ENCODE data around the gene RBFOX2.

The RBFOX2 gene

DNA sequence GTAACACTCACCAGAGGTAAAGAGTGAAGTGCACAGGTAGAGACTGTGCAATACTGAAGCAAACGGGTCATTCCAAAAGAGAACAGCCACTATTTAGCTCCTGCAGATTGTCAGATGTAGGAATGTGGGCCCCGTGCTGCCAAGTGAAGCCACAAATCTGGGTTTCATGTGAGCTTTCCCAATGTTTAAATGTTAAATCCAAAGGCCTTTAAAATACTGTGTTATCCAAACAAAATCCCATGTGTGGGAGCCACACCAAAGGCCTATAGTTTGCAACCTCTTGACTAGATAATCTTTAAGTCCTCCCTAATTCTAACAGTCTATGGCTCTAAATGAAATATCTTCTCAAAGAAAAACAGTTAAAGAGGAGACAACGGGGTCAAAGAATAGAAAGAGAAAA, 43.3 kb downstream of the RBFOX2 start:
- no peak overlapping the region for H3K9ac ChIP-seq (ENCODE audit: low read depth in 1 of 2, low read length in 2 of 2)
- H3K36me3 ChIP-seq (ENCODE audit: control insufficient read depth in 1 of 2, insufficient read depth in 2 of 2, low read length in 2 of 2) = no peaks in the 10 kb centered on the region
- H3K27me3 ChIP-seq (ENCODE audit: control insufficient read depth in 1 of 2, insufficient read depth in 2 of 2, low read length in 2 of 2) = no peaks in the 10 kb centered on the region
- H3K27ac ChIP-seq (ENCODE audit: low read depth, low read length) = no peak overlapping the region
- no peak overlapping the region for H3K4me3 ChIP-seq (ENCODE audit: low read depth in 1 of 2, low read length in 2 of 2)
- peaks cover 6 to 30% of the 10 kb centered on the region in 2 donors for H3K4me1 ChIP-seq (ENCODE audit: control insufficient read depth in 1 of 2, insufficient read depth in 2 of 2, low read length in 2 of 2)
- H3K9me3 ChIP-seq (ENCODE audit: control insufficient read depth in 1 of 2, low read length in 2 of 2) = no peaks in the 10 kb centered on the region

DNA sequence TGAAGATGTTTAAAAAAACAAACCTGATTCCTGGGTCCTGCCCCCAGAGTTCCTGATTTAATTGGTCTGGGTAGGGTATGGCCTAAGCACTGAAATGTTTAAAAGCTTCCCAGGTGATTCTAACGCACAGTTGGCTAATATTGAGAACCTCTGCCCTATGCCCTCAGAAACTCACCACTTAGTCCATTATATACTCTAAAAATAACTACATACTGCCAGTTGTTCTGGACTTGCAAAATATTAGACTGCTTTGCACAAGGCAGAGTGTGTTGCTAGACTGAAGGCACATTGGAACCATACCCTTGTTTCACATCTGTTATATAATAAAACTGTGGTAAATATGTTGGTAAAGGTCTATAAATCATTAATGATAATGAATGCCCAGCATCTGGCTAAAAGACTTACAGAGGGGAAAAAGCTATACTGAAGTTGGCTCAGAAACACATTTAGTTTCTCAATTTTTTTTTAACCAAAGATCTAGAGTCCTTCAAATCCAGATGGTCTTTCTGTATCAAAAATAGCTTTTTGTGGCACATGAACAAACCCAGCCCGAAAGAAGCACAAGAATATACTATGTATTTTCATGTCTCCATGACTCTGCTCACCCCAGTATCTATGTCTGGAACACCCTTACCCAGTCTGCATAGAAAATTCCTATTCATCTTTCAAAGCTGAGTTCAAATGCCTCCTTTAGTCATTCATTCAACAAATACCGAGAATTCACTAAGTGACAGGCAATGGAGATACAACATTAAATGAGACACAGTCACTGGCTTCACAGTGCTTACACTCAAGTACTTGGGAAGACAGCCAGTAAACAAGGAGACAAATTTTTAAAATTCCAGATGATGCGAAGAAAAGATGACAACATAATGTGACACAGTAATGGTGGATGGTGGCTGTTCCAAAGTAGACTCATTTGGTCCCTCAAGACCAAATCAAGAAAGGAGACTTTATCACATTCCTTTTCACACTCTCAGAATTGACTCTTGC, 44.1 kb downstream of the RBFOX2 start:
- no peak overlapping the region for H3K4me3 ChIP-seq (ENCODE audit: low read depth in 1 of 2, low read length in 2 of 2)
- peaks cover 6 to 30% of the 10 kb centered on the region in 2 donors for H3K4me1 ChIP-seq (ENCODE audit: control insufficient read depth in 1 of 2, insufficient read depth in 2 of 2, low read length in 2 of 2)
- H3K9ac ChIP-seq (ENCODE audit: low read depth in 1 of 2, low read length in 2 of 2) = no peak overlapping the region
- no peak overlapping the region for H3K27ac ChIP-seq (ENCODE audit: low read depth, low read length)
- no peaks in the 10 kb centered on the region for H3K27me3 ChIP-seq (ENCODE audit: control insufficient read depth in 1 of 2, insufficient read depth in 2 of 2, low read length in 2 of 2)
- H3K36me3 ChIP-seq (ENCODE audit: control insufficient read depth in 1 of 2, insufficient read depth in 2 of 2, low read length in 2 of 2) = no peaks in the 10 kb centered on the region
- no peaks in the 10 kb centered on the region for H3K9me3 ChIP-seq (ENCODE audit: control insufficient read depth in 1 of 2, low read length in 2 of 2)

DNA sequence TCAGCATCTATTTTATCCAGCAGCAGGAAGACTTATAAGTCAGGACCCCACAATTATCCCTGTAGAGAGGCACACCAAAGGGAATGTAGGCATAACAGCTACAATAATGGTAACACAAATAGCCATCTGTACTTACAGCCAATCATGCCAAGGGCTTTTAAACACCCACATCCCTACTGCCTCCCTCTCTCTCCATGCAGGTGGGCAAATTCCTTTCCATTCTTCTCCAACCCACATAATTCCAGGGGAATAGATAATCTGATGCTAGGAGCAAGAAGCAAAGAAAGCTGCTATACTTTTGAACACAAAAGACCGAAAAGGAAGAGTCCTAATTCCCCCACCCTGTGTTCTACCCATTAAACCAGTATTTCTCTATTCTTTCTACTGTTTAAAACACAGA, 46.7 kb downstream of the RBFOX2 start:
- H3K36me3 ChIP-seq (ENCODE audit: control insufficient read depth in 1 of 2, insufficient read depth in 2 of 2, low read length in 2 of 2) = no peaks in the 10 kb centered on the region
- no peak overlapping the region for H3K27ac ChIP-seq (ENCODE audit: low read depth, low read length)
- no peaks in the 10 kb centered on the region for H3K9me3 ChIP-seq (ENCODE audit: control insufficient read depth in 1 of 2, low read length in 2 of 2)
- no peaks in the 10 kb centered on the region for H3K27me3 ChIP-seq (ENCODE audit: control insufficient read depth in 1 of 2, insufficient read depth in 2 of 2, low read length in 2 of 2)
- peaks cover 6 to 11% of the 10 kb centered on the region in 2 donors for H3K4me1 ChIP-seq (ENCODE audit: control insufficient read depth in 1 of 2, insufficient read depth in 2 of 2, low read length in 2 of 2)
- H3K9ac ChIP-seq (ENCODE audit: low read depth in 1 of 2, low read length in 2 of 2) = no peak overlapping the region
- H3K4me3 ChIP-seq (ENCODE audit: low read depth in 1 of 2, low read length in 2 of 2) = no peak overlapping the region

DNA sequence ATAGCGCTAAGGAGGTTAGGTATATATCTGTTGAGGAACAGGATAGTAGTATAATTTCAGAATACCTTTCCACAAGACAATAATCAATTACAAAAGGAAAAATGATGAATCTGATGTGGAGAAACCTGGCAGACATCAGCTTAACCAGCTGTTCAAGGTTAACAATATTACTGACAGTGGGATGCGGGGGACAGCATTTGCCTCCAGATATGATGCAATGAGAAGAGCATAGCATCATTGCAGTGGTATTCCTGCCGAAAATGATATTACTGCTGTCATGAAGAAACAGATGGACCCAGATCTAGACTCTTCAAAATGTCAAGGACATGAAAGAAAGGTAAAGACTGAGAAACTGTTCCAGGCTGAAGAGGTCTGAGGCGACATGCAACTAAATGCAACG, 49.7 kb downstream of the RBFOX2 start:
- Histone ChIP-seq H3K4me1 (ENCODE audit: control insufficient read depth in 1 of 2, insufficient read depth in 2 of 2, low read length in 2 of 2) (peaks cover 0 to under 1% of the 10 kb centered on the region in 2 donors), H3K9me3 (ENCODE audit: control insufficient read depth in 1 of 2, low read length in 2 of 2) (no peaks in the 10 kb centered on the region), H3K27me3 (ENCODE audit: control insufficient read depth in 1 of 2, insufficient read depth in 2 of 2, low read length in 2 of 2) (no peaks in the 10 kb centered on the region), H3K36me3 (ENCODE audit: control insufficient read depth in 1 of 2, insufficient read depth in 2 of 2, low read length in 2 of 2) (no peaks in the 10 kb centered on the region), H3K4me3 (ENCODE audit: low read depth in 1 of 2, low read length in 2 of 2) (no peak overlapping the region), H3K27ac (ENCODE audit: low read depth, low read length) (no peak overlapping the region), H3K9ac (ENCODE audit: low read depth in 1 of 2, low read length in 2 of 2) (no peak overlapping the region)

DNA sequence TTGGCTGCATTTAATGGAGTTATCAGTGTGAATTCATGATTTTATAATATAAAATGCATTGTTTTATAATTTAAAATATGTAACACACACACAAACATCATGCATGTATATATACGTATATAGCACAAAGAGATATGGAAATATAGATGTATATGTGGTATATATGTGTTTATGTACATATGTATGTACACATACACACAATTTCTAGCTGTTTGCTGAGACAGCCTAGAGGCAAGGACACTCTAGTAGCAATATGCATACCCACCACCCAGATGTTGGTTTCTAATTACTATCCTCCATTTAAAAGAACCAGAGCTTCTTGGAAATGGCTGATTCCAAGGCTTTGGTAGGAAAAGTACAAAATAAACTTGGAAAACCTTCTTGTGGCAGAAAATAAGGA, 50.4 kb downstream of the RBFOX2 start:
- Histone ChIP-seq H3K4me3 (ENCODE audit: low read depth in 1 of 2, low read length in 2 of 2) (no peak overlapping the region), H3K27ac (ENCODE audit: low read depth, low read length) (no peak overlapping the region), H3K36me3 (ENCODE audit: control insufficient read depth in 1 of 2, insufficient read depth in 2 of 2, low read length in 2 of 2) (no peaks in the 10 kb centered on the region), H3K27me3 (ENCODE audit: control insufficient read depth in 1 of 2, insufficient read depth in 2 of 2, low read length in 2 of 2) (no peaks in the 10 kb centered on the region), H3K4me1 (ENCODE audit: control insufficient read depth in 1 of 2, insufficient read depth in 2 of 2, low read length in 2 of 2) (peaks cover 0 to 8% of the 10 kb centered on the region in 2 donors), H3K9me3 (ENCODE audit: control insufficient read depth in 1 of 2, low read length in 2 of 2) (no peaks in the 10 kb centered on the region), H3K9ac (ENCODE audit: low read depth in 1 of 2, low read length in 2 of 2) (no peak overlapping the region)

DNA sequence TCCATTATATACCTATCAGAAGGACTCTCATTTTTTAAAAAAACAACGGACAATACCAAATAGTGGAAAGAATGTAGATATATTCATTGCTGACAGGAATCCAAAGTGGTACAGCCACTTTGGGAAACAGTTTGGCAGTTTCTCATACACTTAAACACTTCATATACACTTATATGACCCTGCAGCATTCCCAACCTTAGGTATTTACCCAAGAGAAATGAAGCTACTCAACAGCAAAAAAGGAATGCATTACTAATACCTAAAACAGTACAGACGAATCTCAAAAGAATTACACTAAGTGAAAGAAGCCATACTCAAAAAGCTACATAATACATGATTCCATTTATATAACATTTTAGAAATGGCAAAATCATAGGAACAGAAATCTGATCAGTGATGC, 51.5 kb downstream of the RBFOX2 start:
- Histone ChIP-seq H3K27me3 (ENCODE audit: control insufficient read depth in 1 of 2, insufficient read depth in 2 of 2, low read length in 2 of 2) (no peaks in the 10 kb centered on the region), H3K27ac (ENCODE audit: low read depth, low read length) (no peak overlapping the region), H3K9ac (ENCODE audit: low read depth in 1 of 2, low read length in 2 of 2) (no peak overlapping the region), H3K4me3 (ENCODE audit: low read depth in 1 of 2, low read length in 2 of 2) (no peak overlapping the region), H3K9me3 (ENCODE audit: control insufficient read depth in 1 of 2, low read length in 2 of 2) (no peaks in the 10 kb centered on the region), H3K36me3 (ENCODE audit: control insufficient read depth in 1 of 2, insufficient read depth in 2 of 2, low read length in 2 of 2) (no peaks in the 10 kb centered on the region), H3K4me1 (ENCODE audit: control insufficient read depth in 1 of 2, insufficient read depth in 2 of 2, low read length in 2 of 2) (peaks cover 0 to 8% of the 10 kb centered on the region in 2 donors)

DNA sequence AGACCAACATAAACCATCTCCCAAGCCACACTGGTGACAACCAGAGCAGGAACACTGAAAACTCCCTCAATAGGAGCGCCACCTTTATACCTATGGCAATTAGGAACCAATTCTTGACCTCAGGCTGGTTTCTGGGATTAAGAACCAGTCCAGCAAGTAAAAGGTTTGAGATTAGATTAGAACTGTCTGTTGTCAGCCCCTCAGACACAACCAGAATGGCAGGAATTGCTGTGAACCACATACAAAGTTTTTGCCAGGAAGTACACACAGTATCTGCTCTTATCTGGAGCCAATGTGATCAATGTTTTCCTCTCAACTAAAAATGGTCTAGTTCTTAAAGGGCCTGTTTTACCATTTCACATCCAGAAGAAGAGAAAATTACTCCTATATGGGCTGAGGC, 55.2 kb downstream of the RBFOX2 start:
- Histone ChIP-seq H3K9me3 (ENCODE audit: control insufficient read depth in 1 of 2, low read length in 2 of 2) (no peaks in the 10 kb centered on the region), H3K27ac (ENCODE audit: low read depth, low read length) (peak overlapping the region; percentile 51), H3K4me1 (ENCODE audit: control insufficient read depth in 1 of 2, insufficient read depth in 2 of 2, low read length in 2 of 2) (peaks cover 0 to 8% of the 10 kb centered on the region in 2 donors), H3K4me3 (ENCODE audit: low read depth in 1 of 2, low read length in 2 of 2) (no peak overlapping the region), H3K27me3 (ENCODE audit: control insufficient read depth in 1 of 2, insufficient read depth in 2 of 2, low read length in 2 of 2) (no peaks in the 10 kb centered on the region), H3K36me3 (ENCODE audit: control insufficient read depth in 1 of 2, insufficient read depth in 2 of 2, low read length in 2 of 2) (no peaks in the 10 kb centered on the region), H3K9ac (ENCODE audit: low read depth in 1 of 2, low read length in 2 of 2) (no peak overlapping the region)

DNA sequence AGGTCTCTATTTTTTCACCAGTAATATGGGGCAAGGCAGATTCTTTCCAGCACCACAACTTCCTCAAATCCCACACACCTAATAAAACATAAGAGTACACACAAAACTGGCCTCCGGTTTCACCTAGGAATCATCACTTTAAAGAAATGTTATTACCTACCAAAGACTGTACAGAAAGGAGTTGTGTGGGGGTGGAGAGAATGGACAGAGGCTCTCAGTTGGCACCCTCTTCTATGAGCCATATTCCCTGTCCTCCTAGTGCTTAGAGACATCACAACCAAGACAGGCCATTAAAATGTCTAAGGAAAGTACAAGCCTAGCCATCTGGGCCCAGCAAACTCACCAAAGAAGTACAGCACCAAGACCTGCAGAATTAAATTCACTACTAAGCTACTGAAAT, 56.1 kb downstream of the RBFOX2 start:
- Histone ChIP-seq H3K36me3 (ENCODE audit: control insufficient read depth in 1 of 2, insufficient read depth in 2 of 2, low read length in 2 of 2) (no peaks in the 10 kb centered on the region), H3K4me3 (ENCODE audit: low read depth in 1 of 2, low read length in 2 of 2) (no peak overlapping the region), H3K27me3 (ENCODE audit: control insufficient read depth in 1 of 2, insufficient read depth in 2 of 2, low read length in 2 of 2) (no peaks in the 10 kb centered on the region), H3K9ac (ENCODE audit: low read depth in 1 of 2, low read length in 2 of 2) (no peak overlapping the region), H3K27ac (ENCODE audit: low read depth, low read length) (no peak overlapping the region), H3K9me3 (ENCODE audit: control insufficient read depth in 1 of 2, low read length in 2 of 2) (no peaks in the 10 kb centered on the region), H3K4me1 (ENCODE audit: control insufficient read depth in 1 of 2, insufficient read depth in 2 of 2, low read length in 2 of 2) (peaks cover 0 to 8% of the 10 kb centered on the region in 2 donors)

DNA sequence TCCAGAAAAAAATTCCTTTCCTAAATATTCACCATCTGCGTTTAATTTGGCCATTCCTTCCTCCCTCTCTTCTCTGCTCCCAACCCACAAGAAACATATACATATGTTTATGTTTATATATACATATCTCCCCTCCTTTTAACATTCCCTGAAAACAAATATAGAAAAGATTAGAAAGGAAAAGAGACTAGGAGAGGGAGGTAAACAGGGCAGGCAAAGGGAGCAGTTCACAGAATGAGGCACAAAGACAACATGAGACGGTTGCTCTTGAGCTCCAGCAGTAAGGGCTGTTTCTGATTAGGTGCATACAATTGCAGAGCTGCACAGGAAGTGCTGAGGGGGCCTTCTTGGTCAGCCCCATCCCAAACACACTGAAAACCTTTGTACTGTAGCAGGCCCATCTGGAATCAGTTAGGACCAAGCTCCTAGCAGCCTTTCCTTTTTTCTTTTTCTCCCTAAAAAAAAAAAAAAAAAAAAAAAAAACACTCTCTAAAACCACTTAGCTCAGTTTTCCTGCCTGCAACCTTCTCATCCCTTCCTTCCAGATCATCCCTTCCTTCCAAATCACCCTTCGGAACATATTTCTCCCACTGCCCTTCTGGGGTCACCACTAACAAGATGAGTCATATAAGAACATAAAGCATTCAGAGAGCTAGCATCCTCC, 57.0 kb downstream of the RBFOX2 start:
- H3K27me3 ChIP-seq (ENCODE audit: control insufficient read depth in 1 of 2, insufficient read depth in 2 of 2, low read length in 2 of 2) = no peaks in the 10 kb centered on the region
- no peak overlapping the region for H3K9ac ChIP-seq (ENCODE audit: low read depth in 1 of 2, low read length in 2 of 2)
- no peak overlapping the region for H3K27ac ChIP-seq (ENCODE audit: low read depth, low read length)
- peaks cover 0 to 8% of the 10 kb centered on the region in 2 donors for H3K4me1 ChIP-seq (ENCODE audit: control insufficient read depth in 1 of 2, insufficient read depth in 2 of 2, low read length in 2 of 2)
- no peaks in the 10 kb centered on the region for H3K9me3 ChIP-seq (ENCODE audit: control insufficient read depth in 1 of 2, low read length in 2 of 2)
- H3K36me3 ChIP-seq (ENCODE audit: control insufficient read depth in 1 of 2, insufficient read depth in 2 of 2, low read length in 2 of 2) = no peaks in the 10 kb centered on the region
- H3K4me3 ChIP-seq (ENCODE audit: low read depth in 1 of 2, low read length in 2 of 2) = no peak overlapping the region

All from duodenal mucosa (tissue), 2 donors.